Cardiac muscle cell (in vitro differentiated cells and primary cell): Measurements from ENCODE around the gene RASSF4. TPM values are rescaled to one million over a fixed set of nuclear protein-coding genes. Genes with fewer than 3 reads are reported as not detected.

Experiments used
- DNase-seq, 2 donors: peaks; one replicate each; pipeline versions ENCODE4 v3.0.0 to v3.0.0-alpha.2; 2010 to 2017; ENCODE audit warnings: low read depth in 1 of 2, low spot score in 1 of 2
- H3K27ac ChIP-seq: fragments of 200-600 bp; sonication (generic); 2 replicates; pipeline ENCODE4 v1.5.1; 2016
- H3K27me3 ChIP-seq: fragments of 200-600 bp; sonication (generic); 2 replicates; pipeline ENCODE4 v1.6.0; 2016; ENCODE audit warnings: control low read depth
- H3K36me3 ChIP-seq: fragments of 200-600 bp; sonication (generic); 2 replicates; pipeline ENCODE4 v1.5.1; 2016; ENCODE audit warnings: control low read depth
- H3K4me1 ChIP-seq: fragments of 200-600 bp; sonication (generic); 2 replicates; pipeline ENCODE4 v1.8.1; 2017; ENCODE audit warnings: low read depth, mild to moderate bottlenecking, mixed run types
- H3K4me3 ChIP-seq: fragments of 200-600 bp; sonication (generic); 2 replicates; pipeline ENCODE4 v1.5.1; 2016; ENCODE audit warnings: mild to moderate bottlenecking
- H3K9me3 ChIP-seq: fragments of 200-600 bp; sonication (generic); 2 replicates; pipeline ENCODE4 v1.5.1; 2017; ENCODE audit warnings: low read depth, mild to moderate bottlenecking, control low read depth
- polyA plus RNA-seq: library from polyadenylated mRNA; unstranded; fragments of >200 nt; fragmentation: Nextera tagmentation; extraction: Ambion mirVana; gene quantifications from 2 replicates; pipeline ENCODE4 v1.2.1, GENCODE V29; 2016
- total RNA-seq: library from RNA; depleted of rRNA; stranded (reverse); fragments of >200 nt; gene quantifications from 2 replicates; pipeline ENCODE4 v1.2.3, GENCODE V29; 2016
- TF ChIP-seq, protein P1 (sequence below): IDR thresholded peaks from 2 replicates; pipeline ENCODE4 v1.5.1; 2012; ENCODE audit warnings: low read depth, mild to moderate bottlenecking, low read length

RASSF4 gene
- total and polyA plus RNA-seq, 2 experiments from 2014 or later, result 63.6 to 70.7 TPM

DNA sequence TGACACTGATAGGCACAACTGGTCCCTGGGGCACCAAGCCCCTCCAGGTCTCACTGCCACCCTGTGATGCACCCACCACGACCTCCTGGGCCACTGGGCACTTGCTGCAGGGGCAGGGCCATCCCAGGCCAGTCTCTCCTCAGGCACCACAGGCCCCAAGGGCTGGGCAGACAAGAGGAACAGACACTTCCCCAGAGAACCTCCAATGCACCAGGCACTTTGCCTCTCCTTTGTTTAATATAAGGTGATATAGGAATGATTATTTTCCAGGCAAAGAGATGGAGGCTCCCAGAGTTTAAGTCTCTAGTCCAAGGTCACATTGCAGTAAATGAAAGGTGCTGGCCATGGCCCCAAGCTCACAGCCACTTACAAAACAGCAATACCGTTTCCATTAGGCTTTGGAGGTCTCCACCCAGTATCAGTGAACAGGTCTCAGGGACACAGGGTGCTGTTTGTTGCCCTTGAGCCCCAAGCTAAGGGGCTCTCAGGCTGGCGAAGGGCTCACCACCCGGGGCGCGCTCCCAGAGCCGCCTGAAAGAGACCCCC lies 14.6 kb downstream of the RASSF4 start:
- H3K36me3 ChIP-seq, result peaks cover 6% of the 10 kb centered on the region
- no peak overlapping the region for H3K4me3 ChIP-seq
- H3K27ac ChIP-seq, result peak overlapping the region; percentile 96
- no peak for DNase-seq
- no peaks in the 10 kb centered on the region for H3K27me3 ChIP-seq
- TF ChIP-seq, protein P1, sequence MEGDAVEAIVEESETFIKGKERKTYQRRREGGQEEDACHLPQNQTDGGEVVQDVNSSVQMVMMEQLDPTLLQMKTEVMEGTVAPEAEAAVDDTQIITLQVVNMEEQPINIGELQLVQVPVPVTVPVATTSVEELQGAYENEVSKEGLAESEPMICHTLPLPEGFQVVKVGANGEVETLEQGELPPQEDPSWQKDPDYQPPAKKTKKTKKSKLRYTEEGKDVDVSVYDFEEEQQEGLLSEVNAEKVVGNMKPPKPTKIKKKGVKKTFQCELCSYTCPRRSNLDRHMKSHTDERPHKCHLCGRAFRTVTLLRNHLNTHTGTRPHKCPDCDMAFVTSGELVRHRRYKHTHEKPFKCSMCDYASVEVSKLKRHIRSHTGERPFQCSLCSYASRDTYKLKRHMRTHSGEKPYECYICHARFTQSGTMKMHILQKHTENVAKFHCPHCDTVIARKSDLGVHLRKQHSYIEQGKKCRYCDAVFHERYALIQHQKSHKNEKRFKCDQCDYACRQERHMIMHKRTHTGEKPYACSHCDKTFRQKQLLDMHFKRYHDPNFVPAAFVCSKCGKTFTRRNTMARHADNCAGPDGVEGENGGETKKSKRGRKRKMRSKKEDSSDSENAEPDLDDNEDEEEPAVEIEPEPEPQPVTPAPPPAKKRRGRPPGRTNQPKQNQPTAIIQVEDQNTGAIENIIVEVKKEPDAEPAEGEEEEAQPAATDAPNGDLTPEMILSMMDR, result no peak
- H3K4me1 ChIP-seq, result peaks cover 49% of the 10 kb centered on the region
- H3K9me3 ChIP-seq, result no peaks in the 10 kb centered on the region

DNA sequence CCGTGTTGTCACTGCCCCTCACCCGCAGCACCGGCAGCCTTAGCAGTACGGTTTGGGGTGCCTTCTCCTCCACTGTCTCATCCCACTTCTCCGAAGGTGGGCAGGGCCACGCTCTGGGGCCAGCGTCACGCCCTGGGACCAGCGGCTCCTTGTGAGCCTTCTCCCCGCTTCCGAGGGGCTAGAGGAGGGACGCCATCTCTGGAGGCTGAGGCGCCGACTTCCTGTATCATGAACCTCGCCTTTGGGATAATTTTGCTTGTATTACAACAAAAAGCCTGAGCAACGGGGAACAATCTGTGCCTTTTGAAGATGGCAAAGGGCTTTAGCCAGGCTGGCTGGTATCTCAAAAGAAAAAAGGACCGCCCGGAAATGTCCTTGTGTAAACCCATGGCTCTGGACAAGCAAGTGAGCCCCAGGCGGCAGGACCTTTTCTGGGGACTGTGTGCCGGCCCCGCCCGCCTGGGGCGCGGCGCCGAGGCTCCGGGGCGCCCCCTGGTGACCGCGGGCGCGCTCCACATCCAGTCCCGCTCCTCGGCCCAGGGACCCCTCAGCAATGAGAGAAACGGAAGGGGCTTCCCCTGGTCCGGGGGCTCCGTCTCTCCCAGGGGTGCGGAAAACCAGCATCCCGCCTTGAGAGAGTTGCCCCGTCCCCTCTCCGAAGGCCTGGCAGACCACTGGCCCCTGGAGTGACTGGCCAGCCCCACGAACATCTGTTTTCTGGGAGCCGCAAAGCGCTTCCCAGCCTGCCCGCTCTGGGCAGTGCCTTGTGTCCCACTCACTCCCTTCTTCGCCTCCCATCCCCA lies 15.2 kb downstream of the RASSF4 start:
- TF ChIP-seq, protein P1, result peak; percentile 95
- Histone ChIP-seq H3K27me3 (no peaks in the 10 kb centered on the region), H3K4me1 (peaks cover 54% of the 10 kb centered on the region), H3K27ac (peak overlapping the region; percentile 96), H3K36me3 (peaks cover 6% of the 10 kb centered on the region), H3K4me3 (peak overlapping the region; percentile 7), H3K9me3 (no peaks in the 10 kb centered on the region)
- peak; percentile 70 to 85 for DNase-seq

DNA sequence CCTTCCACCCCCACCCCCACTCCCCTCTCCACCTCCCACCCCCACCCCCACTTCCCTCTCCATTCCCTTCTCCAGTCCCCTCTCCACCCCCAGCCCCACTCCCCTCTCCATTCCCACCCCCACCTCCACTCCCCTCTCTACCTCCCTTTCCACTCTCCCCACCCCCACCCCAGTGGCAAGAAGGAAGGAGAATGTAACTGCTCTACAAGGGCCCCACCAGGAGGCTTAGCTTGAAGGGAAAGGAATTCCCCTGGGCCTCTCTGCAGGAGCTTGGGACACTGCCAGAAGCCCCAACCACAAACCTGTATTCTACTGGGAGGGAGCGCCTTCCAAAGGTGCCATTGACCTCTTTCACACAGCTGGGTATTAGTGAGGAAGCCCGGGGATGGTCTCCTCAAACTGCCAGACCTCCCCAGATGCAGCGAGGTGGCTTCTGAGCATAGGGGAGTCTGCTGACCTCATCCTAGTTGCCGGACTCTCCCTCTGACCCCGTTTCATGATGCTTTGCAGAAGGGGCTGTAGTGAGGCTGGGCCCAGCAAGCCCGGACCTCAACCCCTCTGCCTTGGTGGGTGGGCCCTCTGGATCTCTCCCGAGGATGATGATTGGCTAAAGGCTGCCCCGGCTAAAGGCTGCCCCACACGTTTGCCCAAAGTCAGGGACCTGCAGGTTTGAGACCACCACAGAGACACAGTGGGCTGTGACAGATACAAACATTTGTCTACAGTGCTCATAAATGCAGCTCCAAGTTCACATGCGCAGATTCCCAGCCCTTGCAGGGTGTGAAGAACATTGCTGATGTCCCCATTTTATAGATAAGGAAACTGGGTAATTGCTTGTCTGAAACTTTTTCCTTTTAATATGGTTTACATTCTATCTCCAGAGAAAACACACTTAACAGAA lies 16.1 kb downstream of the RASSF4 start:
- peaks cover 6% of the 10 kb centered on the region for H3K36me3 ChIP-seq
- peaks cover 63% of the 10 kb centered on the region for H3K4me1 ChIP-seq
- DNase-seq, result peak; percentile 84 to 94
- no peak overlapping the region for H3K4me3 ChIP-seq
- peak overlapping the region; percentile 96 for H3K27ac ChIP-seq
- H3K27me3 ChIP-seq, result no peaks in the 10 kb centered on the region
- TF ChIP-seq, protein P1, result no peak
- no peaks in the 10 kb centered on the region for H3K9me3 ChIP-seq

DNA sequence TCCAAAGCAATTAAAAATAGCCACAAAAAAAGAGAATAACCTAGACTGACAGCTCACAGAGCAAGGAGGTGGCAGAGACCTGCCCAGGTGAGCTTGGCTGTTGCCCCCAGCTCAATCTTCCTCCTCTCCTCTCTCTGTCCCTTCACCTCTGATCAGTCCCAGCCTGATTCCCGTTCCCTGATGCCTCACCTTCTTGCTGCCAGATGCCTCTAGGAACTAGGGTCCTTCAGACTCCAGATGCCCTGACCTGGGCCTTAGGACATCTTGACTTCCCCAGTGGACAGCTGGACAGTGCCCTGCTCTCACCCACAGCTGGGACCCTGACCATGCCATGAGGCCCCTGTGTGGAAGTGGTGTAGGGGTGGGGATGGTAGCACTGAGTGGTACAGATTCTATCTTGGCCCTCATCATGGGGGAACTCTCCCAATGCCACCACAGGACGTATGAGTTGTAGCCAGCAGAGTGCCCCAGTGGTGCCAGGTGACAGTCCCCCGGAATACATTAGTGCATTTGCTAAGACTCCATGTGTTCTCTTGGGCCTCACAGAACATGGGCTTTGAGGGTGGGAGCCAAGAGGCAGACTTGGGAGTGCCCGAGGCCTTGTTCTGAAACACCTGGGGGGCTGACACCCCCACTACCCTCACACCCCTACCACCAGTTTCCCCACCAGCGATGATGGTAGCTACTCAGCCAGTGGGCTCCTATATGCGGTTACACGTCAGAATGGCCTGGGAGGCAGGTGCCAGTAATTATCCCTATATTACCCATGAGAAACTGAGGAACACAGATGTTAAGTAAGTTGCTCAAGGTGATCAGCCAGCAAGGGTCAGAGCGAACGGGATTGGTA lies 17.0 kb downstream of the RASSF4 start:
- TF ChIP-seq, protein P1, result no peak
- Histone ChIP-seq H3K9me3 (no peaks in the 10 kb centered on the region), H3K4me3 (no peak overlapping the region), H3K4me1 (peaks cover 71% of the 10 kb centered on the region), H3K36me3 (peaks cover 6% of the 10 kb centered on the region), H3K27me3 (no peaks in the 10 kb centered on the region), H3K27ac (peak overlapping the region; percentile 96)
- DNase-seq, result peak in 1 of 2 donors; percentile 55
